Activated CD4-positive, CD25-positive, alpha-beta regulatory T cell treated with anti-CD3 and anti-CD28 coated beads, Interleukin-2, amount 50 U/mL, for 72 hours (primary cell): Measurements from ENCODE around the gene UBR3.
A peak's percentile ranks its signal among the peaks of the same experiment; 100 is the strongest.
"Not testable (repeated sequence)": the region's sequence is repeated elsewhere in the genome, so short reads cannot be mapped to it uniquely, and the experiment has no call there.

Experiments
- DNase-seq: peaks from one replicate; pipeline ENCODE4 v3.0.0; 2021

The UBR3 gene

GRCh38 chr2:169827272-169828140, at the start of gene UBR3:
Gene UBR3, plus strand, starts transcription at chr2:169827454. Its CDS starts 54 bp downstream, at chr2:169827508.
- peak; percentile 95 for DNase-seq

- no peak for DNase-seq
These were observed 48.8 kb upstream of the UBR3 start for GRCh38 chr2:169778446-169778845.

GRCh38 chr2:169781249-169782013, 45.8 kb upstream of the UBR3 start:
- DNase-seq = no peak

- no peak for DNase-seq
These were observed 44.7 kb upstream of the UBR3 start for GRCh38 chr2:169782513-169782912.

GRCh38 chr2:169790581-169790980, 36.7 kb upstream of the UBR3 start:
- no peak for DNase-seq

GRCh38 chr2:169795181-169795580, 32.1 kb upstream of the UBR3 start:
- no peak for DNase-seq

GRCh38 chr2:169796441-169796840, 30.8 kb upstream of the UBR3 start:
- no peak for DNase-seq

GRCh38 chr2:169797601-169798000, 29.7 kb upstream of the UBR3 start:
- DNase-seq = no peak

GRCh38 chr2:169798397-169798717, 28.9 kb upstream of the UBR3 start:
- no peak for DNase-seq

GRCh38 chr2:169798718-169799592, 28.3 kb upstream of the UBR3 start, which contains the start of gene SSB:
Gene SSB, plus strand, starts transcription at chr2:169798871. Its CDS starts 2,090 bp downstream, at chr2:169800961.
- DNase-seq = peak; percentile 91

GRCh38 chr2:169803480-169803879, 23.8 kb upstream of the UBR3 start:
- DNase-seq = no peak

- no peak for DNase-seq
These were observed 20.7 kb upstream of the UBR3 start for GRCh38 chr2:169806586-169806985.

GRCh38 chr2:169808221-169808620, 19.0 kb upstream of the UBR3 start:
- no peak for DNase-seq

GRCh38 chr2:169815849-169816248, 11.4 kb upstream of the UBR3 start:
- DNase-seq = no peak

- not testable (repeated sequence) for DNase-seq
These were observed 10.3 kb upstream of the UBR3 start for GRCh38 chr2:169816961-169817360.

- DNase-seq = not testable (repeated sequence)
These were observed 9.9 kb upstream of the UBR3 start for GRCh38 chr2:169817369-169817768.

- no peak for DNase-seq
These were observed 9.0 kb upstream of the UBR3 start for GRCh38 chr2:169818241-169818640.

- no peak for DNase-seq
These were observed 8.1 kb upstream of the UBR3 start for GRCh38 chr2:169819106-169819505.

GRCh38 chr2:169820101-169820500, 7.2 kb upstream of the UBR3 start:
- not testable (repeated sequence) for DNase-seq

GRCh38 chr2:169822036-169822435, 5.2 kb upstream of the UBR3 start:
- DNase-seq = no peak

GRCh38 chr2:169822785-169823392, 4.4 kb upstream of the UBR3 start:
- no peak for DNase-seq

- no peak for DNase-seq
These were observed 3.3 kb upstream of the UBR3 start for GRCh38 chr2:169823996-169824372.
